ENCODE measurements around the gene COL4A3.

COL4A3 gene

GRCh38 chr2:227163998-227164762 is at the start of gene COL4A3, which contains the start of gene COL4A4:
TSS of gene COL4A3 (plus strand) at chr2:227164624. CDS start at chr2:227164727, 103 bp downstream.
TSS of gene COL4A4 (minus strand) at chr2:227164205. CDS start at chr2:227147483, 16,722 bp downstream.
- no peak for DNase-seq (ENCODE audit: low read depth)

- no peak for DNase-seq (ENCODE audit: low read depth)
Observed at GRCh38 chr2:227115761-227116160, 48.7 kb upstream of the COL4A3 start.

DNA sequence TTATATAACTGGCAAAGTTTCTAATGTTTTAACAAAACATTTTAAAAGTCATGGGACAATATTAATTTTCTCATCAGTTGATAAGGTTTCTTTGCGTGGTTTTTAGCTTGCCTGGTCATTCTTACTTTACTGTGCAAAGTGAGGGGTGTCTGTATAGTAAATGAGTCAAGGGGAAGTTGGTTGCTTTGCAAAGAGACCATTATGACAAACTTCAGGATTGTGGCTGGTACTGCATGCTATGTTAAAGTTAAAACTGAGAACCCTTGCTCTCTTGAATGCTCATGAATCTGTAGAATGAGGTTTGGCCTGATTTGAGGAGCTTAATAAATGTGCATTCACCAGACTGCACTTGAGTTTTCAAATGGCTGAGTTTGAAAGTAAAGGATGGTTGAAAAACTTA is 47.4 kb upstream of the COL4A3 start:
- DNase-seq (ENCODE audit: low read depth) = no peak

- DNase-seq (ENCODE audit: low read depth) = no peak
Observed at GRCh38 chr2:227117852-227118251, 46.6 kb upstream of the COL4A3 start.

DNA sequence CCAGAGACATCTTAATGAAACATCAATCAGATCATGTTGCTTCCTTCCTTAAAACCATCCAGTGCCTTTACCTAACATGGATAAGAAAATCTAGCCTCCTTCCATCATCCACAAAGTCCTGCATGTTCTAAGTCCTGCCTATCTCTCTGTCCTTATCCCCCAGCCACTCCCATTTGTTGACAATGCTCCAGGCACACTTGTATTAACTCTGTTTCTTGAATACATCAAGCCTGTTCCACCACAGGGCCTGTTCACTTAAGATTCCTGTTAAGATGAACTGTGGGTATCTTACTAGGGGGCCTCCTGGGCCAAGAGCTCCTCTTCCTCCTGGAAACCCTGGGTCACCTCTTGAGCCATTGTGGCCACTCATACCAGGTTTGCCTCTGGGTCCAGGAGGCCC is 46.1 kb upstream of the COL4A3 start:
- DNase-seq (ENCODE audit: low read depth) = no peak

DNA sequence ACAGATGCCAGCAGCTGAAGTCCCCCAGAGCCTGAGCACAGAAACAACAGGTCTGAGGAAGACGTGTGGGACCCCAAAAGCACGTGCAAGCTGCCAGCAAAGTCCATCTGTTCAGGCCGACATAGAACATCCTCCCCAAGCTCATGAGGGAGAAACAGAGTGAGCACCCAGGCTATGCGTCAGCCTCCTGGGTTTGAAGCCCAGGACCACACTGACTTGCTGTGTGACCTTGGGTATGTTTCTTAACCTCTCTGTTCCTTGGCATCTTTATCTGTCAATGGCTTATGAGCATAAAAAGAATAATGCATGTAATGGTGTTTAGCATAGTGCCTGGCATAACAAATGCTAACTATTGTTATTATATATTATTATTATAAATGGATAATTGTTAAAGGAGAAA is 40.7 kb upstream of the COL4A3 start:
- no peak for DNase-seq (ENCODE audit: low read depth)

- DNase-seq (ENCODE audit: low read depth) = no peak
Observed at GRCh38 chr2:227124811-227125210, 39.6 kb upstream of the COL4A3 start.

GRCh38 chr2:227125506-227125905 is 38.9 kb upstream of the COL4A3 start:
- no peak for DNase-seq (ENCODE audit: low read depth)

GRCh38 chr2:227127201-227127600 is 37.2 kb upstream of the COL4A3 start:
- DNase-seq (ENCODE audit: low read depth) = no peak

DNA sequence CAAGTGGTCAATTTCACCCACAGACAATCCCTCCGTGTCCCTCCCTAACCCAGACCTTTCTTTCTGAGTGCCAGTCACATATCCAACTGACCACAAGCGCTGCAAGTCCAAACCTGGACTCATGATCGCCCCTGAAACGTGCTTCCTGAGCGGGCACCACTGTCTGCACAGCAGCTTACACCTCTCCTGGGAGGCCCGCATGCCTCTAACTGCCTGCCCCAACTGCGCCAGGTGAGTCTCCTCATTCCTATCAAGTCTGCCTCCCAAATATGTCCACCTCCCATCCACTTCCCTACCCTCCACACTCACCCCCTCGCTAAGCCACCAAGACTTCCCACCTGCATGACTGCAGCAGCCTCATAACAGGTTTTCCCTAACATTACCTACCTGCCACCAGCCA is 33.8 kb upstream of the COL4A3 start:
- no peak for DNase-seq (ENCODE audit: low read depth)

GRCh38 chr2:227132986-227133385 is 31.4 kb upstream of the COL4A3 start:
- DNase-seq (ENCODE audit: low read depth) = no peak

DNA sequence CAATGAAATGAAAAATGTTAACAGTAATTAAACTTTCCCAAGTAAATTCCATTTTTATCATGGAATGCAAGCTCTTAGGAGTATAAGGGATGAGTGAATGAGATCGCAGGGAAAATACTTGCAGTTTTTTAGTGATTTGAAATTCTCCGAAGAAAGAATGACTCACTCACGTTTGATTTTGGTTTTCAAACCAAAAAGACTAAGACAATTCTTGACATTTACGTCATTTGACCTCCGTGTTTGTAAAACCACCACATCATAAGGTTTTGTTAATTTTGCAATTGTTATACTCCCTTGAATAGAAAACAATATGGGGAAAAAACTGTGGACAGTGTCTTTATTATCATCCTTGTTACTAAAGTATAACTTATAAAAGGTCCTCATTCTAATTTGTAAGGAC is 29.8 kb upstream of the COL4A3 start:
- no peak for DNase-seq (ENCODE audit: low read depth)

- DNase-seq (ENCODE audit: low read depth) = no peak
Observed at GRCh38 chr2:227141301-227141700, 23.1 kb upstream of the COL4A3 start.

DNA sequence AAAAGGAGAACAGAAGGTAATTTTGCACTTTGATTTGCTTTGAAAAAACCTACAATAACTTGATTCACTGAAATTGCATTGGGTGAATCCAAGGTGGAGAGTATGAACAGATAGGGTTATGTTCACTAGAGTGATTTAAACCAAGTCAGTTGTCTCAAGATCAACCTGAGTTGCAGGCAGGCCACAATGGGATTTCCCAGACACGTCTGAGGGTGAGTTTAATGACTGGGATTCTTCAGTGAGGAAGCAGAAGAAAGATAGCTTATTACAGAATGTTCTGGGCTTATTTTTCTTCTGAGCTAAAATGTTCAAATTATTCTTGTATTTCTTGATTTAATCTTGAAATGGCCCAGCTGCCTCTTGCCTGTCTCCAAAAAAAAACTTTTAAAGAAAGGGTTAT is 20.5 kb upstream of the COL4A3 start:
- no peak for DNase-seq (ENCODE audit: low read depth)

DNA sequence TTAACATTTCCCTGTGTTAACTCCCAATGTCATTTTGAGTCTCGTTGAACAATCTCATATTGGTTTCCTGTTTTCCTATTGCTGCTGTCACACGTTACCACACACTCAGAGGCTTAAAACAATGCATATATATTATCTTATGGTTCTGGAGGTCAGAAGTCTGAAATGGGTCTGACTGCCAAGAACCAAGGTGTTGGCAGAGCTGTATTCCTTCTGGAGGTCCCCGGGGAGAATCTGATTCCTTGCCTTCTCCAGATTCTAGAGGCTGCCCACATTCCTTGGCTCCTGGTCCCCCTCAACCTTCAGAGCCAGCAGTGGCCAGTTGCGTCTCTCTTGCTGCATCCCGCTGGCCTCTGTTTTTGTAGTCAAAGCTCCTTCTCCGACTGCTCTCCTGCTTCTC is 18.0 kb upstream of the COL4A3 start:
- no peak for DNase-seq (ENCODE audit: low read depth)

GRCh38 chr2:227147023-227147422 is 17.4 kb upstream of the COL4A3 start:
- no peak for DNase-seq (ENCODE audit: low read depth)

DNA sequence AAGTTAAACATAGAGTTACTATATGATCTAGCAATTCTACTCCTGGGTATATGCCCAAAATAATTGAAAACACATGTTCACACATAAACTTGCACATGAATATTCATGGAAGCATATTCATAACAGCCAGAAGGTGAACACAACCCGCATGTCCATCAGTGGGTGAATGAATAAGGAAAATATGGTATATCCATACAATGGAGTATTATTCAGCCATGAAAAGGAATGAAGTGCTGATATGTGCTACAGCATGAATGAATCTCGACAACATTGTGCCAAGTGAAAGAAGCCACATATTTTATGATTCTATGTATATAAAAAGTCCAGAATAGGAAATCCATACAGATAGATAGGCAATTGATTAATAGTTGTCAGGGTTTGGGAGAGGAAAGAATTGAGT is 16.3 kb upstream of the COL4A3 start:
- DNase-seq (ENCODE audit: low read depth) = no peak

- no peak for DNase-seq (ENCODE audit: low read depth)
Observed at GRCh38 chr2:227150222-227150936, 14.0 kb upstream of the COL4A3 start.

- no peak for DNase-seq (ENCODE audit: low read depth)
Observed at GRCh38 chr2:227152093-227152766, 12.2 kb upstream of the COL4A3 start.

DNA sequence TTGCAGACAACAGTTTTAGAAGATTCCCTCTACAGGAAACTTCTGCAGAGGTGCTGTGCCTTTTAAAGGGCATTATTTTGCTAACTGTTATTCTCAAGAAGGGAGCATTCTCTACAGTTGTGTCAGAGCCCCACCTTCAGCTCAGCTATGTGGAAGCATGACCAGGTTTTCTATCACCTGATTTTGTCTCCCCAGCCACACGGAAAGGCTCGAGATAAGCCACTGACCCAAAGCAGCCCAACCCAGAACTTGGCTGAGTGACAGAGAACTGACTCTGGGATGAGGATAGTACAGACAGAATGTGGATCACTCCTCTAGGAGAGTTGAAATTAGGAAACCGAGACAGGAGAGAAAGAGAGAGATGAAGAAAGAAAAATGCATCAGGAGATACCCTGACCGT is 11.1 kb upstream of the COL4A3 start:
- DNase-seq (ENCODE audit: low read depth) = no peak

- no peak for DNase-seq (ENCODE audit: low read depth)
Observed at GRCh38 chr2:227153758-227154486, 10.5 kb upstream of the COL4A3 start.

Measured in activated T-cell treated with anti-CD3 and anti-CD28 coated beads for 1 hour (primary cell).